Erythroblast (primary cell): Measurements from ENCODE around the gene ATOSA.

ENCODE experiments used
- GATA1 ChIP-seq: IDR thresholded peaks from 2 replicates; pipeline ENCODE4 v1.6.1; 2011; ENCODE audit warnings: low read depth, mild to moderate bottlenecking, control low read depth, low read length, moderate library complexity
- POLR2A ChIP-seq: IDR thresholded peaks from 2 replicates; pipeline ENCODE4 v1.6.1; 2011; ENCODE audit warnings: mild to moderate bottlenecking, low read length

DNA sequence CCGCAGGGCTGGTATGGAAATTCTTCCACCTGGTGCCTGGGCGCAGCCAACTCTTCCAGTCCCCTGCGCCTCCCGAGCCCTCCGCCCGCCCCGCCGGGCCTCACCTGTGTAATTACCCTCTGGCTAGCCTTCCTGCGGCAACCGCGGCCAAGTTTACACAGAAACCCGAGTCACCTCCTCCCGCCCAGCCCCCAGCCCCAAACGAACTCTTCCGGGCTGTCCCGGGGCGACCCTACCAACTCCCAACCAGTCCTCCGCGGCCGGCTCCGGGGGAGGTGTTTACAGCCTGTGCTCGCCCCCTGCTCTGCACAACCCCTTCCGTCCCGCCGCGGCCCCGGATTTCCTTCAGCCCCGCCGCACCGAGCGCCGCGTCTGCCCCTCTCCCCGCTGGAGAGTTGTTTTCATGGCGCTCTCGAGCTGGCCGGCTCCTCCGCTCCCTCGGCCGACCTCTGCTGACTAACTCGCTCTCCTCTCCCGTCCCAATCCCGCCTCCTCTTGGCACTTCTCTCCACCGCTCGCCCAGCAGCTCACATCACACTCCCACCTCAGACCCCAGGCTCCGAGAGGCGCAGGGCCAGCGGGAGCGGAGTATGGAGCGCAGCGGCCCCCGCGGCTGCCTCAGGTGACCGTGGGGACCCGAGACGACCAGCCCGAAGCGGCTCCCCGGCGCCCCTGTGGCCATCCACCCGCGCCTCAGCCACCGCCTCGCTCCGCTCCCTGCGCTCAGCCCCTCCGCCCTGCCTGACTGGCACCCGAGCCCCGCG lies 538 bp downstream of the ATOSA start:
- TF ChIP-seq POLR2A (no peak), GATA1 (no peak)
